GM19455 (cell line): ENCODE data around the gene HOXB5.

ENCODE experiments used
- ATAC-seq: cut with Tn5 transposase; IDR thresholded peaks from one replicate; pipeline ENCODE4 v1.9.1; 2021; ENCODE audit not compliant: unreplicated experiment

HOXB5 gene

DNA sequence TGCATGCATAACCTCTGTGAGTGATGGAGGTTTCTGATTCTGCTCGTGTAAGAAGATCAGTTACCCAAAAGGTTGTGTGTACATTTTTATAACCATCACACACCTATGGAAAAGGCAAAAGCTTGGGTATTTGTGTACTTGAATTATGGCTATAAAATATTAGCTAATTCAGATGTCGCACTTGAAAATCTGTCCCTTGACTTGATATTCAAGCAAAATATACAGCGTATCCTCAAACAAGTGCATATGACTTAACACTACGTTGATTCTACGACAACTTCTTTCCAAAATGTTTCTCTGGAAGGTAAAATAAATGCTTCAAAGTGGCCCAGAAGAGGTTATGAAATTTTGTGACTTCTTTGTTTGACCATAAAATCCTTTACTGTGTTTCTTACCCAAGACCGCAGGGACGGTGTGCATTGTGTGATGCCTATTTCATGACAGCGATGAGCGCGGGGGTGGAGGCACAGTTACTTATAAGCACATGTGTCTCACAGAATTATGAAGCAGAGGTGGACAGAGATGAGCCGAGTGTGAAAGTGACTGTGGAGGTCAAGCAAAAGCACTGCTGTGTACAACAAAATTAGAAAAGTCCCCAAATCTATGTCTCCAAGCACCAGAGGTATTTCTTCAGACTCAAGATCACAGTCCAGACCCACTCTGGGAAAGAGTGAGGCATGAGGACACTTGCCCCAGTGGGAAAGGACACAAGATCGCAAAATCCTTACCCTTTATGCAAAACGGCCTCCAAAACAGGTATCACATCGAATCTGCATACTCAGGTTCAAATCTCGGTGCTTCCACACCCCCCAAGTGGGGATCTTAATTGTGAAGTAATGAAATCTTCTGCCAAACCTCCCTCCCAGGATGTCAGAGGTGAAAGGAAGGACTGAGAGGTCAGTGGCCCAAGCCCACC lies 36.7 kb upstream of the HOXB5 start:
- ATAC-seq: no peak

DNA sequence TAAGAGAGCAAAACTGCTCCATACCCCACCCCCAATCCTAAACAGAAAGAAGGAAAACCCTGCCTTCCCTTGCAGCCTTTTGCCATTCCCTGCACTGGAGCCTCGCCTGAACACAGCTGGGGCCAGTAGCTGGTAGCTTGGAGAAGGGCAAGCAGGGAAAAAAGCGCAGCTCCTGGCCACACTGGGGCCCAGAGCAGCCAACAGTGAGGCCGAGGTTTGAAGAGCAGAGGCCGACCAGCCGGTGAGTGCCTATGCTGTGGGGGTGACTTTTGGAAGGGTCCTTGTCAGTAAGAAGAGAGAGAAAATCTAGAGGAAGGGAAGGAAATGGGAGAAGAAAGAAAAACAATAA lies 35.8 kb upstream of the HOXB5 start:
- no peak for ATAC-seq

DNA sequence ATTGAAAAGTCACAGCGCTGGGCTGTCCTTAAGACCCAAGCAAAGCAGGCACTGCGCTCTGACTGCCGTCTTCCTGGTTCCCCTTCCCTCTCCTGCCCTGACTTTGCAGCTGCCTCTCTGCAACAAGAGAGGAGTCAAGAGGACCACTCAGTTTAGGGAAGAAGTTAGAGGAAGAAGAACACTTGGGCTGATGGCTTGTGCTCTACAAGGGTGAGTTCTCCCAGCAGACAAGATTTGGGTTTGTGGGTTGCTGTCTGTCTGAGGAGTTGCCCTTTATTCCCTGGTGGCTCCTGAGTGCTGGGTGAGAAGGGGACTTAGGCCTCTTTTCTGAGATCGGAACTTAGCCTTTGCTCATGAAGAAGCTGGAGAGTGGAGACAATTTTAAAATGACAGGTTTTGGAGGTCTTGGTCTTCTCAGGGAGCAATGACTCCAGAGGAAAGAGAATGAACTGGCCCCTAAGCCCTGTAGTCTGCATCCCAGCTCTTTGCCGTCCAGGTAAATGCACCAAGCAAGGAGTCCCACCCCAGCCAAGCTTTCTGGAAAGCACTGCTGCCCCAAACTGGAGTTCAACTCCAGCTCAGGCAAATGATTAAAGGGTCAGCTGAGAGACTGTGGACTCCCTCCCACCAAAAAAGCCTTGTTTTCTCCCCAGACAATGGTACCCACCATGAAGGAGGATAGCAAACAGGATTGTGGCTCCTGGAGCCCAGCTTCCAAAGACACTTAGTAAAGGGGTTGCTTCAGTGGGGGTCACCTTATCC lies 35.3 kb upstream of the HOXB5 start:
- no peak for ATAC-seq

DNA sequence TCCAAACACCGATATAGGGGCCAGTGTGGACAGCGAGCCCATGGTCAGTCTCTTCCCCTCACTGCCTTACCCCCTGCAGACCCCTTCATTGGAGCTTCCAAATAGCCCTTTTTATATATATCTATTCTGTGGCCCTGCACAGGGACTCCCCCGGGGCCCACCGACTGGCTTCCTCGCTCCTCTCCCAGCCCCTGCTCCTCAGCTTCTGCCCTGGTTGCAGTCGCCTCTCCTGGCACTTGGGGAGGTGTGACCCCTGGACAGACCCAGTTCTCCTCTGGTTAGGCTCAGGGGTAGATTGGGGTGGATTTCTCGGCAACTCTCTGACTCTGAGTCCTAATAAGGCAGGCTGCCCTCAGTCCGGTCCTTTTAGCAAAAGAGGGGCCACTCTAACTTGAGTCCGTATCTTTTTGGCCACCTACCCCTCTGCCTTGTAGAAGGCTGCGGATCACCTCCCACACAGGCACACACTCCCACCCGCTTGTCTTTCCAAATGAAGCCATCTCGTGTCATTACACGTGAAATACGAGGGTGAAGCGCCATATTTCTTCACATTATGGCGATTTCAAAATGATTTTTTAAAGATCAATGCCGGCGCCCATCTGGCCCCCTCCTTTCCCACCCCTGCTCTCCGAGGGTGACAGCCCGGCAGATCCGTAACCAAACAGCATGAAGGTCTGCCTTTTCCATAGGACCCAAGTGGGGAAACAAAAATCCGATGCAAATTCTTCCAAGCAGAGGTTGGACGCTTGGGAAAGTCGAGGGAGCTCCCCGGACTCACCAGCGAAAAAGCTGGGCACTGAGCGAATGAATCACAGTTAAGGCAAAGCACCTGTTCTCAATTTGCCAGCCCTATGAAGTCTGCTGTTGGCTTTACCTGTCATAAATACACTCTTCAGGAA lies 34.3 kb upstream of the HOXB5 start:
- no peak for ATAC-seq

DNA sequence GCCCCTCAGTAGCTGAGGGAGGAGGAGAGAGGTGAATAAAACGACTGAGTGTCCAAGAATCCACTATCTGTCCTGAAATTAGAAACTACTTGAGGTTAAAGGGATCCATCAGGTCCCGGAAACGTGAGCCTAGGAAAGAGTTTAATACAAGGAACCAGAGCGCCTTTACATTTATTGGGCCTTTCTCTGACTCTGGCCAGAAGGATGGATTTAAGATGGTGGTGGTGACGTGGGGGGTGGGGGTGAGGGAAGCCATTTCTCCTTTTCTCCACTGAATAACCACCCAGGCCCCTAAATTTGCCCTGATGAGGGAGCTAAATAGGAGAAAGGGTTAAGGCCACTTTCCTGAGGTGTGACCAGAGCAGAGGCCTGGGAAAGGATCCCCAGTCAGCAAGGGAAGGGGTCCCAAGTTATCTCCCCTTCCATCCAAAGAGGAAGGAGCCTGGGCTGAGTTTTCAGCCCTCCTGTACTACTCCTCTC lies 33.6 kb upstream of the HOXB5 start:
- ATAC-seq: no peak

DNA sequence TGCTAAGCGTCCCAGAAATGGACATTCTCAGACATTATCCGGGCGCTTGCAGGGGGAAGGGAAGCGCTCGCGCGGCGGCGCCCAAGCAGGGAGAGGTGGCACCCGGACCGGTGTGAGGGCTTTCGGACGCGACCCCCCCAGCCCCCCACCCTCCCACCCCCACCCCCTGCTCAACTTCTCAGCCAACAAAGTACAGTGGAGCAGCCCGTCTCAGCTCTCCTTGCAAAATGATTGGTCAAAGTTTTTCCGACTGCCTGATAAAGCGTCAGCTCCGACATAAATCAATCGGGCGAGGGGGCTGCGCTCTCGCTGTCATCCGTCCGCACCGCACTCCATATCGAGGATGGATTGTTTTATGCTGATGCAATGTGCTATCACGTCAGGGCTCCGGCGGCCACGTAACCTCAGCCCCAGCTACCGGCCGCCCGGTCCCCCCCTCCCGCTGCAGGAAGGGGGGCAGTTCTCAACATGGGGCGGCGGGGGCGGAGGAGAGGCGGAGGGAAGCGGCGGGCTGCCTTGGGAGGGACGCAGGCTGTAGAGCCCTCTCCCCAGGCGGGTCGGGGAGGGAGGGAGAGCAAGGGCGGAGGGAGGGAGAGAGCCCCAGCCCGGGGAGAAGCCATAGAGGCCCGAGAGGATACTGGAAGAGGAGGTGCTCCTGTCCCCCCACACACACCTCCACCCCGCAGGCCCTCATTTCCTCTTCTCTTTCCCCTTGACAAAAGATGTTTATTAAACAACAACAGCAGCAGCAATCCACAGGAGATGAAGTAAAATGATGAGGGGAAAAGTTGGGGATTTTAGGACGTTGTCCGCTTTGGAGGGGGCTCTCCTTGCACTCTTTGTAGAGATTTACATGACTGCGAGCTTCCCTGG lies 32.9 kb upstream of the HOXB5 start, which contains the start of gene HOXB9:
HOXB9 (minus strand) TSS at position 114 of the 873 bp plus-strand sequence; CDS start at position 25, 89 bp downstream.
- ATAC-seq: no peak

DNA sequence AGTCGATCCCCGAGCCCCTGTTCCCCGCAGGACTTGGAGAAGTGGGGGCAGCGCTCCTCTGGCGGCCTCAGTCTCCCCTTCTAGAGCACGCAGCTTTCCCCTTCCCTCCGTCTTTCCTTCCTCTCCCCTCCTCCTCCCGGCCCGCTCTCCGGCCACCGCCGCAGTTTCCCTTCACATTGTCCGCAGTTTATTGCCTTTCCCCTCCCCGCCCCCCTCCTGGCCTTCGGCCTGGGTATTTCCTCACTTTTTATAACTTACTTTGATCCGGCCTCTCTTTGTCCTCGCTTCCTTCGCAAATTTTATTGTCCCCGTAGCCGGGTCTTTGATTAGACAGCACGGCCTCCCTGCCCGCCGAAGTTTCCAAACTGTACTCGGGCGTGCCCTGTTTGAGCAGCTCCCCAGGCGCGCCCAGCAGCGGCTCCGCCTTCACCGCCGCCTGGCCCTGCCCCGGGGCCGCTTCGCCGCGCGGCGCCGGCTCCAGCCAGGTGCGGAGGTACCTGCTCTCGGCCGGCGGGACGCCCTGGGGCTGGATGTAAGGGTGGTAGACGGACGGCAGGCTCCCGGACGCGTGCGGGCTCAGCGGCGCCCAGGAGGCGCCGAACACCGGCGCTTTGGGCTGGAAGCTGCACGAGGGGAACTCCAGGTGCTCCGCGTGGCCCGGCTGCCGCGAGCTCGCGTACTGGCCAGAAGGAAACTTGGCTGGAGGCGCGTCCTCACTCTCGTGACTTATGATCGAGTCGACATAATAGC lies 32.1 kb upstream of the HOXB5 start:
- no peak for ATAC-seq

DNA sequence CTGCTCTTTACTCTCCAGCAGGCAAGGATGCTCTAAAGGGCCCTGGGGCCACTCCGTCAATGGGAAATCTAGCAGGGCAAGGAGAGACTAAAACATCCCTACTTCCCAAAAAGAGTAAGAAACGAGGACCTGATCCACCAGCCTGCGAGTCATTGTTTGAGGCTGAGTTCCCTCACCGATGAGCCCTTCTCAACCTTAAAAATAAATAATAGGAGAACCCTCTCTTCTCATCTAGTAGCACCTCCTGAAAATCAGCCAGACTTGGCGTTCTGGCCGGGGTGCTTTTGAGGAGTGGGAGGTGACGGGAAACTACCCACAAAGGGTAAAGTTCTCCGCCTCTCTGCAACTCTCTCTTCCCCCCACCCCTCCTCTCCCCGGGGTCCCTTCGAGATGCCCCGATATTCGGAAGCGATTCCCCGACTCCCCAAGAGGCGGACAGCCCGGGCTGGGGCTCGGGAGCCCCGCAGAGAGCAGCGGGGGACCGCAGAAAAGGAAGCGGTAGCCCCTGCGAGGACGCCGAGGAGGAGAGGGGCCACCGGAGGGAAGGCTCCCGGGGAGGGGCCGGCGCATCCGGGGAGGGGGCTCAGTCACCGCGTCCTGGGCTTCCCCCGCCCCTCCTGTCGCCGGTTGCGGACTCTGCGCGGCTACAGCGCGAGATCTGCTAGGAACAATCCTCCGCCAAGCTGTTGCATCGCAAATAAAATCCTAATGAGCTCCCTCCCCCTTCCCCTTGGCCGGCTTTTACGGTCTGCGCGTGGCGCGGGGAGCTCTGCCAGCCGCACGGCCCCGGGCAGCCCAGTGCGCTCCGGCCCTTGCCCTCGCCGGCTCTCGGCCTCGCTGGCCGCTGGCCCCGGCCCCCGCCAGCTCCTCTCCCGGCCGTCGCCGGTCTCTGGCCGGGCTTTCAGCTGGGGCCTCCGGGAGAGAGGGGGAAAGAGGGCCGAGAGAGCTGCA lies 31.2 kb upstream of the HOXB5 start:
- no peak for ATAC-seq

DNA sequence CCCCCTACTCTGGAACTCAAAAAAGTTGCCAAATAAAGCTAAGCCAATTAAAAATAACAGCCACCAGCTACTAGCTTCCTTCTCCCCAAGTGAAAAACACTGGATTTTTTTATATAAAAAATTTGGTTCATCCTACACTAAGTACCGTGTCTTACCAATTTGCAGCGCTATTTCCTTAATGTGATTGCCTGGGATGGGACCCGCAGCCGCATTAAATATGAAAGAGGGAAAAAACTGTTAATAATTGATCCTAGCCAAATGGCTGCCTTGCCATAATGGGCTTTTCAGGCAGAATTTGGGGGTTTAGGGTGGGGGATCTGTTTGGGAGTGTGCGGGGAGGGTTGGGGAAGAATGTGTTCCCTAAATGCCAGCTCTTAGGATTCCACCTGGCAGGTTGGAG lies 30.5 kb upstream of the HOXB5 start:
- ATAC-seq: no peak

DNA sequence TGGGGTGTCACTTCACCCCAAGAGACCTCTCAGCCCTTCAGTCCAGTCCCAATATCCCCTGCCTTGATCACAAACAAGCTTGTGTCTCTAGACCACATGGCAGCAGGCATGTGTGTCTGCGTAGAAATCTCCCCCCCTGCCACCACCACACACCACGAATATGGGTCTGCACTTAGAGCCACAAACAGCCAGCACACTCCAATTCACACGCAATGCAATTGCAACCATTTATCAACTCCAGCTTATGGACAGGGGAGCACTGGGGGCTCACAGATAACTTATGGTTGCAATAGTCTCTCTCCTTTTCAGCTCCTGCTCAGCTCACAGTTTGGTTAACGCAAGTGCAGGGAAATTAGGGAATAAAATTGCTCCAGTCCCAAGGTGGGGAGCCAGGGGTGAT lies 30.0 kb upstream of the HOXB5 start:
- no peak for ATAC-seq

DNA sequence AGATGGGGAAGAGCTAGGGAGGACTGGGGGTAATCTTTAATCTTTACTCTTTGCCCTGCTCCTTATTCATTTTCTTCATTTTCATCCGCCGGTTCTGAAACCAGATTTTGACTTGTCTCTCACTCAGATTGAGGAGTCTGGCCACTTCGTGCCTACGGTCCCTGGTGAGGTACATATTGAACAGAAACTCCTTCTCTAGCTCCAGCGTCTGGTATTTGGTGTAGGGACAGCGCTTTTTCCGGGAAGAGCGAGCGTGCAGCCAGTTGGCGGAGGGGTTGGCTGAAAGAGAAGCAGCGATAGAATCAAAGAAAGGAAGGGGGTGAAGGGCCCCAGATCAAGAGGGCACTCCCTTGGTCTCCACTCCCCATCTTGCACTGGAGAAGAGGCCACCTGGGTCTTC lies 29.3 kb upstream of the HOXB5 start:
- no peak for ATAC-seq

DNA sequence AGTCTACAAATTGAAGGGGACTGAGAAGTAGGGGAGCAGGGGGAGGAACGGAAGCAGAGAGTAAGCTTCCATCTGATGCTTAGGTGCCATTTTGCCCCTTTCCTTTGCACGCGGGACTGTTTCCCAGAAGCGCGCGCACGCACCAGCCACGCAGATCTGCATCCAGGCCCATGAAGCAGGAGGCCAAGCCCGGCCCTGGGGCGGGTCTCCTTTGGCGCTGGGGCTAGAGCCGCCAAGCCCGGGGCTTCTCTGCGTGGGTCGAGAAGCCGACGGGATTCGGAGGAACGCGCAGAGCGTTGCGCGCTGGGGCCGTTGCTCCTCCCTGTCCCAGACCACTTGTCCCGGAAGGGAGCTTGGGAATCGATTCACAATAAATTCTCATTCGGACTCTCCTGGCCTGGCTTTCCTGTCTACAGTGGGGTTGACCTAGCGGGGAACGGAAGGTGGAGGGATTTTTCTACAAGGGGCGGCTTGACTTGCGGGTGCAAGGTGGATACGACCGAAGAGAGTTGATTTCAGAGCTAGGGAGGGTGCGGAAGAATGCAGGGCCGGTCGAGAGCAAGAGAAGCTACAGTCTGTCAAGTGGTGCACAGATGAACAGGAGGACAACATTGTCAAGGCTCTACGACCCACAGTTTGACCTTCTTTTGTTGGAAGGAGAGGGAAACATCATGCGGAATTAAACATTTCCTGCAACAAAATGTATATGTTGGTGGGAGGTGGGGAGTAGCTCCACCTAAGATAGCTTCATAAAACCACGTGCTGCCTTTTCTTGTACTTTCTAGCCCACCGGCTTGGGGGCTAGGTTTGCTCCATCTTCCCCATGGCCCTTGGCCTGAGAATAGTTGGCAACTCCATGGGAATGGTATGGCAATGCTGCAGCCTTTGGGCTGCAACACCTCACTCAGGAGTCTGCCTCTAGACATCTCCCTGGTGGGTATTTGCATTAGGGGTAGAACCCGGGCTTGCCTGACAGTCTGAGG lies 28.1 kb upstream of the HOXB5 start:
- ATAC-seq: no peak

DNA sequence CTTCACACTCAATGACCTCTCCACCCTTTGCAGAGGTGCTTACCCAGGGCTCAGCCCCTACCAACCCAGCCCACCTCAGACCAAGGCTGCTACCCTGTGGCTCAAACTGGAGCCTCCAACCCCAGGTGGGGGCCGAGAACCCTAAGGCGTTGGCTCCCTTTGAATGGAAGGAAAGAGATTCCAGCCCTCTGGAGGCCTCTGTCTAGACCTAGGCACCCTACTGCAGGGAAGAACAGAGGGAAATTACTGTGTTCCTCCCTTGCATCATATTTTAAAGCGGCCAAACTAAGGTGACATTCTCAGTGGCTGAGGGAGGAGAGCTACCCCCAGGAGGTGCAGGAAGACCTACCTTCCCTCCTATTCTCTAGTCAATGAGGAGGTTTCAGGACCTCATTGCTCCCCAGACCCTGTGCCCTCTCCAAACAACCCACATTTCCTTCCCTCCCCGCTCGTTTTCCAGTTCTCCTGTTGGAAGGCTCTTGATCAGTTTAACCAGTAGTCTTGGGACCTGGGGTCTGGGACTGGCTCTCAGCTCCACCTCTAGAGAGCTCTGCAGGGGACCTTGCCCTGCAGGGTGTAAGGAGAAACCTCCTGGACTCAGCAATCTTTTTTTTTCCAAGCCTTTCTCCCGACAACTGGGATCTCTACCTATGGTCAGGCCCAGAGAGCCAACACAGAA lies 27.0 kb upstream of the HOXB5 start:
- ATAC-seq: no peak

DNA sequence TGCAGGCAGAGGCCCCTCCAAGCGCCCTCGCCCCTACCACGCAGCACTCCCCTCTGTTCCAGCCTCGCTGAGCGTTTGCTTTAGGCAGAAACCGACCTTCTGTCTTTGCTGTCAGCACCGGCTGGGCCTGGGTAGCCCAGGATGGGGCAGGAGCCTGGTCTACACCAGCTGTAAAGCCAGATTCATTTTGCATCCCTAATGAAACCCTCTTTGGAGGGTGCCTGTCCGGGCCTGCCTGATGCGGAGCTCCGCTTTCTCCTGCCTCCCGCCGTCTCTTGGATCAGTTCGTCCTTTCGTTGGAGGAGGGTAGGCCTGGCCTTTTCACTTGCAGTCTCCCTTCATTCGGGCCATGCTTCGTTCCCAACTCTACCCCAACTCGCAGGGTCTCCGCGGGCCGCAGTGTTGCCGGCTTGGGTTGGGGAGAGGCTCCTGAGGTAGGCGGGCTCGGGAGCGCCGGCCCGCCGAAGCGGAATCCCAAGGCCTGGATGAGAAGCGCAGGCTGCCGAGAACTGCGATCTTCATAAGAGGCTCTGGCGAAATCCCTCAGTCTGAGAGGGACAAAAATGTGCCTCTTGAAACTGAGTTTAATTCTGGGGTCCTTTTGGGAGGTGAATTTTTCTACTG lies 26.4 kb upstream of the HOXB5 start:
- ATAC-seq: no peak

DNA sequence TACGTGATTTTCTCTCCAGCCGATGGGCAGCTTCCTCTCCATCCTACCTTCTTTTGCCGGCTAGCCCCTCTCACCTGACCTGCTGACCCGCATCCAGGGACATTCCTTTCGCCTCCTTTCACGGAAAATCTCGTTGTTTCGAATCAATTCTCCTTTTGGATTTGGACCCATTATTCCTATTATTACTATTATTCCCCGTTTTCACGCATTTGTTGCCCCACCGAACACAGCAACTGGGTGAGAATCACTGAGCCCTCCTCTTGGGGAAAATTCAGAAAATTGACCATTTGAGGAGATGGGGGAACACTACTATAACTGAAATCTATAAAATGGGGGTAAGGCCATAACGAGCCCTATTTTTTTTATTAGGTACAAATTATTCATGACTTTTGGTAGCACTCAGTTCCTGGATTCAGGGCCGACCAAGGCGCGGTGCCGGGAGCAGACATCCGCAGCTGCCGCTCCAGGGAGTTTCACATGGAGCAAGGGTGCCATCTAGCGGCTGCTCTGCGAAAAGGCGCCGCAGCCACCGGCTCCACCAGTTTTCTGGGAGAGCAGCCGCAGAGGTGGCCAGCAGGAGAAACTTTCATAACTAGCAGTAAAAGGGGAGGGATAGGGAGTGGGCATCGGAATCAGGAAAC lies 24.8 kb upstream of the HOXB5 start:
- no peak for ATAC-seq
